K562 (cell line): Measurements from ENCODE around the gene ITSN2. TPM values are rescaled to one million over a fixed set of nuclear protein-coding genes. Genes with fewer than 3 reads are reported as not detected.

Experiments
- CBFA2T2 ChIP-seq: fragments of 450-650 bp; conservative IDR thresholded peaks from 2 replicates; pipeline ENCODE4 v1.6.1; 2017; ENCODE audit warnings: mild to moderate bottlenecking
- CBFA2T3 ChIP-seq: fragments of 450-650 bp; IDR thresholded peaks from 2 replicates; pipeline ENCODE4 v1.6.1; 2017
- CEBPB ChIP-seq: fragments of 450-650 bp; IDR thresholded peaks from 2 replicates; pipeline ENCODE4 v1.6.1; 2016; ENCODE audit warnings: missing genetic modification characterization, missing compliant biosample characterization
- E2F5 ChIP-seq: sonication (generic); formaldehyde crosslinking; IDR thresholded peaks from 2 replicates; pipeline ENCODE4 v1.8.0; 2022; ENCODE audit warnings: mild to moderate bottlenecking, missing genetic modification reagents
- ELF4 ChIP-seq: fragments of 450-650 bp; formaldehyde crosslinking; IDR thresholded peaks from 2 replicates; pipeline ENCODE4 v1.4.0; 2022; ENCODE audit warnings: missing genetic modification characterization
- ETV5 ChIP-seq: sonication (generic); formaldehyde crosslinking; IDR thresholded peaks from 2 replicates; pipeline ENCODE4 v1.4.0; 2020; ENCODE audit warnings: low read depth, mild to moderate bottlenecking, missing genetic modification reagents
- GTF2B ChIP-seq: IDR thresholded peaks from 2 replicates; pipeline ENCODE4 v1.6.1; 2011; ENCODE audit not compliant: insufficient read length; ENCODE audit errors: extremely low read depth
- HNRNPLL ChIP-seq: fragments of 200-400 bp; formaldehyde crosslinking; IDR thresholded peaks from 2 replicates; pipeline ENCODE4 v1.6.1; 2017; ENCODE audit warnings: low read length, low read depth, mild to moderate bottlenecking; ENCODE audit not compliant: poor library complexity, severe bottlenecking
- JUNB ChIP-seq: fragments of 450-650 bp; formaldehyde crosslinking; conservative IDR thresholded peaks from 2 replicates; pipeline ENCODE4 v1.4.0; 2020; ENCODE audit warnings: mild to moderate bottlenecking
- KAT8 ChIP-seq: fragments of 450-650 bp; IDR thresholded peaks from 2 replicates; pipeline ENCODE4 v1.6.1; 2016; ENCODE audit warnings: low read depth, mild to moderate bottlenecking
- POLR2AphosphoS5 ChIP-seq: IDR thresholded peaks from 2 replicates; pipeline ENCODE4 v1.6.1; 2011; ENCODE audit warnings: mild to moderate bottlenecking, low read depth, low read length, moderate library complexity; ENCODE audit not compliant: control insufficient read depth, insufficient read depth
- THRA ChIP-seq: fragments of 450-650 bp; IDR thresholded peaks from 2 replicates; pipeline ENCODE4 v1.6.1; 2017; ENCODE audit warnings: mild to moderate bottlenecking, moderate library complexity
- TSC22D4 ChIP-seq: fragments of 450-650 bp; IDR thresholded peaks from 2 replicates; pipeline ENCODE4 v1.6.1; 2016; ENCODE audit warnings: missing genetic modification characterization, missing biosample characterization, control low read depth
- ZBTB2 ChIP-seq: fragments of 450-650 bp; IDR thresholded peaks from 2 replicates; pipeline ENCODE4 v1.6.1; 2016; ENCODE audit warnings: antibody characterized with exemption
- ZFPM2 ChIP-seq: fragments of 250-450 bp; sonication (Bioruptor Pico); IDR thresholded peaks from 2 replicates; pipeline ENCODE4 v1.5.1; 2022; ENCODE audit warnings: mild to moderate bottlenecking
- ZNF511 ChIP-seq: sonication (generic); formaldehyde crosslinking; IDR thresholded peaks from 2 replicates; pipeline ENCODE4 v1.8.0; 2022; ENCODE audit warnings: mild to moderate bottlenecking, missing genetic modification reagents
- ZNF695 ChIP-seq: fragments of 450-650 bp; formaldehyde crosslinking; IDR thresholded peaks from 2 replicates; pipeline ENCODE4 v1.4.0; 2020; ENCODE audit warnings: mild to moderate bottlenecking, moderate library complexity
- polyA plus RNA-seq, 8 experiments: library from polyadenylated mRNA; depleted of rRNA in 4 of 8; stranded (reverse) in 5 of 8; unstranded in 3 of 8; fragments of >200 nt; fragmentation: Nextera tagmentation in 2 of 8; fragmentation: Illumina TruSeq in 1 of 8; extraction: Ambion mirVana in 2 of 8; extraction: Trizol in 1 of 8; gene quantifications; 2 replicates each; pipeline versions ENCODE4 v1.2.1 to v1.2.3, GENCODE V29; 2011 to 2014; ENCODE audit warnings: inconsistent platforms in 1 of 8, missing spikeins in 1 of 8
- total RNA-seq, 7 experiments: library from RNA; depleted of rRNA in 6 of 7; stranded (reverse); fragments of >200 nt in 6 of 7; fragmentation: Illumina TruSeq in 2 of 7; extraction: Trizol in 2 of 7; gene quantifications; 2 replicates each; pipeline versions ENCODE4 v1.2.1 to v1.2.3, GENCODE V29; 2011 to 2021; ENCODE audit warnings: low replicate concordance in 1 of 7

The ITSN2 gene
- total and polyA plus RNA-seq, 9 of the 15 experiments (the other 6 are each of a cell fraction or from before 2014, with no cell fraction given), result 6.6 to 19.9 (median 15.2) TPM

- TF ChIP-seq CBFA2T2 (no peak), ELF4 (no peak), ZFPM2 (CRISPR knock-in tag) (no peak), ZBTB2 (no peak), POLR2AphosphoS5 (no peak), ZNF695 (CRISPR knock-in tag) (no peak), CBFA2T3 (no peak), GTF2B (no peak), JUNB (no peak), E2F5 (CRISPR knock-in tag) (no peak), ZNF511 (CRISPR knock-in tag) (no peak), THRA (no peak), KAT8 (no peak), TSC22D4 (tag) (no peak), HNRNPLL (no peak), CEBPB (tag) (no peak), ETV5 (no peak)
Measured at GRCh38 chr2:24315669-24316068, 44.7 kb downstream of the ITSN2 start (continued).
